Right lung (tissue), 10 donors: ENCODE results near the gene FPR3. TPM values are rescaled to one million over a fixed set of nuclear protein-coding genes. Genes with fewer than 3 reads are reported as not detected.
A peak's percentile ranks its signal among the peaks of the same experiment; 100 is the strongest.
"Not testable (repeated sequence)": the region's sequence is repeated elsewhere in the genome, so short reads cannot be mapped to it uniquely, and the experiment has no call there.

ENCODE experiments used
- DNase-seq, 2 donors: peaks; one replicate each; pipeline ENCODE4 v3.0.0-alpha.2; 2013
- long read RNA-seq, 8 donors: transcript quantifications; one replicate each; lab custom pipeline, GENCODE V29; 2026
- polyA plus RNA-seq, 5 donors: library from polyadenylated mRNA; unstranded; fragments of 120-200 nt; gene quantifications; one replicate each; pipeline versions ENCODE4 v1.2.1 to v1.2.3, GENCODE V29; 2013; ENCODE audit warnings: inconsistent platforms in 1 of 5, low replicate concordance in 1 of 5; ENCODE audit not compliant: insufficient read length in 5 of 5, insufficient read depth in 1 of 5

Gene FPR3
- polyA plus RNA-seq: 1 to 10 TPM in 3 of 5 donors, under 1 TPM in 2; 0.81 to 1.8 (median 1.0) TPM
- long read RNA-seq, donor 1, partial matches to known transcripts: 25 of 25 reads
- long read RNA-seq, donor 1, other reads (novel, unspliced or antisense): 0 of 25 reads
- long read RNA-seq, donor 2, partial matches to known transcripts: 11 of 11 reads
- long read RNA-seq, donor 2, other reads (novel, unspliced or antisense): 0 of 11 reads
- long read RNA-seq, donor 3, partial matches to known transcripts: 33 of 39 reads
- long read RNA-seq, donor 3, other reads (novel, unspliced or antisense): 6 of 39 reads
- long read RNA-seq, donor 4, partial matches to known transcripts: 0 of 6 reads
- long read RNA-seq, donor 4, other reads (novel, unspliced or antisense): 6 of 6 reads
- long read RNA-seq, donor 5, partial matches to known transcripts: 0 of 1 reads
- long read RNA-seq, donor 5, other reads (novel, unspliced or antisense): 0 of 1 reads
- long read RNA-seq, donor 6: 0 reads
- long read RNA-seq, donor 7: 0 reads
- long read RNA-seq, donor 8: 0 reads

GRCh38 chr19:51794885-51795490, at the start of gene FPR3:
TSS of gene FPR3 (plus strand) at chr19:51795157. CDS start at chr19:51823749, 28,592 bp downstream.
- no peak for DNase-seq

GRCh38 chr19:51746731-51747130, 48.2 kb upstream of the FPR3 start:
- no peak for DNase-seq

- DNase-seq: no peak
These were observed 45.0 kb upstream of the FPR3 start for GRCh38 chr19:51749979-51750378.

GRCh38 chr19:51750400-51751094, 44.4 kb upstream of the FPR3 start:
- DNase-seq: no peak

- no peak for DNase-seq
These were observed 43.3 kb upstream of the FPR3 start, which contains the start of gene FPR1 for GRCh38 chr19:51751655-51752054. TSS of gene FPR1 (minus strand) at chr19:51751878. CDS start at chr19:51746994, 4,884 bp downstream.

- no peak for DNase-seq
These were observed 40.8 kb upstream of the FPR3 start for GRCh38 chr19:51754109-51754508.

GRCh38 chr19:51754770-51755169, 40.2 kb upstream of the FPR3 start:
- no peak for DNase-seq

GRCh38 chr19:51755571-51755970, 39.4 kb upstream of the FPR3 start:
- DNase-seq: no peak

- DNase-seq: no peak
These were observed 34.1 kb upstream of the FPR3 start, which contains the start of gene FPR2 for GRCh38 chr19:51760697-51761356. TSS of gene FPR2 (plus strand) at chr19:51761180. CDS start at chr19:51768659, 7,479 bp downstream.

GRCh38 chr19:51761696-51762095, 33.3 kb upstream of the FPR3 start:
- no peak for DNase-seq

- no peak for DNase-seq
These were observed 29.9 kb upstream of the FPR3 start for GRCh38 chr19:51765086-51765485.

- DNase-seq: no peak
These were observed 28.5 kb upstream of the FPR3 start for GRCh38 chr19:51766461-51766860.

- no peak for DNase-seq
These were observed 23.4 kb upstream of the FPR3 start for GRCh38 chr19:51771376-51772130.

GRCh38 chr19:51772977-51773376, 22.0 kb upstream of the FPR3 start:
- DNase-seq: no peak

- DNase-seq: not testable (repeated sequence)
These were observed 18.4 kb upstream of the FPR3 start for GRCh38 chr19:51776561-51776960.

- peak; percentile 74 for DNase-seq
These were observed 17.1 kb upstream of the FPR3 start for GRCh38 chr19:51777570-51778462.

- DNase-seq: no peak
These were observed 15.8 kb upstream of the FPR3 start for GRCh38 chr19:51779181-51779580.

- DNase-seq: no peak
These were observed 15.3 kb upstream of the FPR3 start for GRCh38 chr19:51779703-51780102.

GRCh38 chr19:51780270-51780669, 14.7 kb upstream of the FPR3 start:
- no peak for DNase-seq

GRCh38 chr19:51781999-51782398, 13.0 kb upstream of the FPR3 start:
- no peak for DNase-seq
